Stimulated activated CD8-positive, alpha-beta memory T cell treated with anti-CD3 and anti-CD28 coated beads, Interleukin-15, amount 100 ng/mL, for 4 hours (primary cell): ENCODE measurements around the gene ARHGEF10L.

Experiments used
- DNase-seq, 2 donors: peaks; one replicate each; pipeline ENCODE4 v3.0.0-alpha.2; 2020; ENCODE audit warnings: low read depth in 2 of 2

ARHGEF10L gene

DNA sequence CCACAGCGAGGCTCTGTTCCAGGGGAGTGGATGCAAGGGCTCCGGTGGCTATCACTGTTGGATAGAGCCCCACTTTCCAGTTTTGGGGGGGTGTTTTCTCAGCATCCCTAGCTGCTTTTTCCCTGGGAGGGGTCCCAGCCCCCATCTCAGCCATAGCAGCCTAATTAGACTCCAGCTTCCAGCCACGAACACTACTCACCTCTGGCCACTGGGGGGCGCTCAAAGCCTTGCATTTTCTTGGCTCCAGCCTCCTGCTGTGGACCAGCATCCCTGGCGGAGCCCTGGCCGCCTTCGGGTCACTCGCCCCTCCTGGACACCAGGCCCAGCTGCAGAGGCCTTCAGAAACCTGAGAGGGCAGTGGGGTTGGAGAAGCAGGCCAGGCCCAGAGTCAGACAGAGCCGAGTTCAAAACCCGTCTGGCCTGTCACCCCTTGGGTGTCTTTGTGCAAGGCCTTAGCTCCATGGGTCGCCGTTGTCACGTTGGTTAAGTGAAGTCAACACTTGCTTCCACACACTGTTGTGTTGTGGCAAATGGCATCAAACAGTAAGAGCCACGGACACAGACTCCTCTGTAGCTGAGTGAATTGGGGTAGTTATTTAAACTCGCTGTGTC, 122.2 kb downstream of the ARHGEF10L start:
- DNase-seq, result no peak

DNA sequence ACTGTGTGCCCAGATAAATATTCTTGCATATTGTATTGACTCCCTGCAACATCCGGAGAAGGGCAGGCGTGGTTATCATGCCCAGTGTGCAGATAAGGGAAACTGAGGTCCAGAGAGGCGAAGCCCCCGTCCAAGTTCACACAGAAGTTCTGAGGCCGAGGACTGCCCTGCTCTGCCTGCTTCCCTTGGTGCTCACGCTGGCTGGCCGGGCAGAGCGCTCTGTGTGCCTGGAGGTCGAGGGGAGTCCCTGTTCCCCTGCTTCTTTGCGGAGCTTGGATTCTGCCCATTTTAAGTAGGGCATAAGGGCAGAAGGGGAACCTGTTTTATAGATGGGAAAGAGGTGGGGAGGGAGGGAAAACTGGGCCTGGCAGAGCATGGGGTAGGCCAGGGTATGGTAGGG, 122.8 kb downstream of the ARHGEF10L start:
- DNase-seq, result no peak

DNA sequence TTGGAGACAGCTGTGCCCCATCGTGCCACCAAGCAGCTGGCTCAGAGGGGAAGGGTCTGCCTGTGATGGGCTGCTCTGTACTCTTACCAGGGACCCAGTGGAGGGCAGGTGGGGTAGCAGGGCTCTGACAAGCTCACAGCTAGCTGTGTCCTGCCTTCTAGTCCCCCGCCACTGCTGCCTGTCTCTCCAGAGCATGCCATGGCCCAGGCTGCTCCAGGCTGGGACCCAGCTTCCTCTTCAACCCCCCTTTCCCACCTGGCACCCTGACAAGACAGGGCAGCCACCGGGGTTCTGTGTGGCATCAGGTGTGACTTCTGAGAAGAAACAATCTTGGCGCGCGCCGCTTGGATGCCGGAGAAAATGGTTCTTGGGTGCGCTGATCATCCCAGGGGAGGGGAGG, 123.3 kb downstream of the ARHGEF10L start:
- no peak for DNase-seq

GRCh38 chr1:17663646-17664045, 124.1 kb downstream of the ARHGEF10L start:
- no peak for DNase-seq

DNA sequence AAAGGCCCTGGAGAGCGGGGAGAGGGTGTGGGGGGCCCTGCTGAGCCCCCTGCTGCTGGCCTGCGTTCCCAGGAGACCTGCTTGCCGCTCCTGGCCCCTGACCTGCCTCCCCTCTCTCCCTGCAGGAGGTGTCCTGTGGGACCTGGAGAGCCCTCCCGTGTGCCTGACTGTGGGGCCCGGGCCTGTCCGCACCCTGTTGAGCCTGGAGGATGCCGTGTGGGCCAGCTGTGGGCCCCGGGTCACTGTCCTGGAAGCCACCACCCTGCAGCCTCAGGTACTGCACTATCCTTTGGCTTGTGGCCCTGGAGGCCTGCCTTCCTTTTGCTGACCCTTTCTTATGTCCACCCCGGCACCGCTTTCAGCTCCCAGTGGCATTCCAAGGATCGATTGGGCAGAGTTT, 124.8 kb downstream of the ARHGEF10L start:
- no peak for DNase-seq

DNA sequence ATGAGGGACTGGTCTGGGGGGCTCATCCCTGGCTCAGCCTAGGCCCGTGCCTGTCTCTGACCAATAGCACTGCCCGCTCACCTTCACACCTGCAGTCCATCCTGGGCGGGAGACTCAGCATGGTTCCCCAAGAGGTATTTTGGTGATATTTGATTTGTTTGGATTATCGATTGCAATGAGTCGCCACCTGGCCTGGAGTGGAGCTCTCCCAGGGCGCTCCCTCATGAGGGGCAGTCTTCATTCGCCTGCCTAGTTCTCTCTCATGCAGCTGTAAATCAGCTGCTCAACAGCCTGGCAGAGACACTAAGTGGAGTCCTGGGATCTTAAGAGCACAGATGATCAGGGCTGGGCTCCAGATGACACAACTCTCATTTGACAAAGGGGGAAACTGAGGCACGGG, 125.6 kb downstream of the ARHGEF10L start:
- no peak for DNase-seq

- no peak for DNase-seq
Measured at GRCh38 chr1:17665950-17666720, 126.6 kb downstream of the ARHGEF10L start.

- DNase-seq, result no peak
Measured at GRCh38 chr1:17667641-17668040, 128.1 kb downstream of the ARHGEF10L start.

GRCh38 chr1:17668195-17668594, 128.7 kb downstream of the ARHGEF10L start:
- DNase-seq, result no peak

DNA sequence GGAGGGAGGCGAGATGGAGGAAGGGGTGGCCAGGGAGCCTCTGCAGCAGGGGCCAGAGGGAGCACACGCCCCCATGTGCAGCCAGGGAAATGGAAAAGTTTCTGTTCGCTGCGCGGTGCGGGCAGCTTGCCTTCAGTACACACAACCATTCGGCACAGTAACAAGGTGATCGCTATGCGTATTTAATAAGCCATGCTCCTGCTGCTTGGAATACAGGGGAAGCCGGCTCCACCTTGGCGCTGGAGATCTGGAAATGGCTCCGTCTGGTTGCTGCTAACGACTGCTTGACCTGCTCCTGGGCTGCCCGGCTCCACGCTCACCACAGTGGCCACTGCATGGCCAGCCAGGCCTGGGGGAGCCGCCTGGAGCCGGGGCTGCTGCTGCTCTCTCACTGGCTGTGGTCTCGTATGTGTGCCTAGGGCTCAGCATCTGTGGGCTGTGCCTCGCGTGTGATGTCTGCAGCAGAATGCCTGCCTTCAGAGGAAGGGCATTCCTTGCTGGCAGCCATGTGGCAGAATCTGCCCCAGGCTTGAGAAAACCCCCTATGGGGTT, 129.2 kb downstream of the ARHGEF10L start:
- DNase-seq, result no peak

DNA sequence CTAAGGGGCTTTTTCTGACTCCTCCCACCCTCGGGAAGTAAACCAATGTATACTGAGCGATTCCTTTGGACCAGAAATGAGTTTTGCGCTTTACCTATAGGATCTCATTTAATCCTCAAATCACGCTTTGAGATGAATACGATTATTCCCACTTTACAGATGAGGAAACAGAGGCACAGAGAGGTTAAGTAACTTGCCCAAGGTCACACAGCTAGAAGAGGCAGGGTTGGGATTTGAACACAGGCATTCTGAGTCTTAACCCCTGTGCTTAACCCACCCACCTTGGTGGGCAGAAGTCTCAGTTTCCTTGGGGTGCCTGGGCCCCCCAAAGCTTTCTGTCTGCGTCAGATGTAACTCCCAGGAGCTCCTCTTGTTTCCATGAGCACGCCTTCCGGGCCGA, 129.8 kb downstream of the ARHGEF10L start:
- no peak for DNase-seq

- DNase-seq, result no peak
Measured at GRCh38 chr1:17669866-17670451, 130.5 kb downstream of the ARHGEF10L start.

DNA sequence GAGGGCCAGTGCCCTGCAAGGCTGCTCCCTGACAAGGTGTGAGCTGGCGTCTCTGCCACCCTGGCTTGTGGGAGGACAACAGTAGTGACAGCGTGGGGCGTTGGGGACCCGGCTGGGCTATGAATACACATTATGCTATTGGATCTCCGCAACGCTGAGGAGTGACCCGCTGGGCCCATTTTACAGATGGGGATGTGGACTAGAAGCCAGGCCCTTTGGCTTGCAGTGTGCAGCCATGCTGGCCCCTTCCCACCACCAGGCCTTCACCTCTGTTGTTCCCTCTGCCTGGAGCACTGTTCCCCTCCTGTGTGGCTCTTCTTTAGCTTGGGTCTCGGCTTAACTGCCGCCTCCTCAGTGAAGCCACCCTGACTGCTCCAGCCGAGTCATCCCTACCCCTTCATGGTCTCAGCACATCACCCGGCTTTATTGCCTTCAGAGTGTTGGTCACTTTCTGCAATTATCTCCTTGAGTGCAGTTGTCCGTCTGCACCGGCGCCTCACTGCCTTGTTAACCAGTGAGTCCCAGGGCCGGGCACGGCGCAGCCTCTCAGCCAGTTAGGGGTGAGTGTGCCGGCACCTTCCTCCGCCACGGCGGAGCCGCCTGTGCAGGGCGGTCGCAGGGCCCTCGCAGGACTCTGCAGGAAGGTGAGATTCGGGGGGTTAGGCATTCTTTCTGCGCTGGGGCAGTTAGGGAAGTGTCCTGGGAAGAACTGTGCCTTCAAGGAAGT, 131.3 kb downstream of the ARHGEF10L start:
- no peak for DNase-seq

- no peak for DNase-seq
Measured at GRCh38 chr1:17671314-17671705, 131.8 kb downstream of the ARHGEF10L start.

DNA sequence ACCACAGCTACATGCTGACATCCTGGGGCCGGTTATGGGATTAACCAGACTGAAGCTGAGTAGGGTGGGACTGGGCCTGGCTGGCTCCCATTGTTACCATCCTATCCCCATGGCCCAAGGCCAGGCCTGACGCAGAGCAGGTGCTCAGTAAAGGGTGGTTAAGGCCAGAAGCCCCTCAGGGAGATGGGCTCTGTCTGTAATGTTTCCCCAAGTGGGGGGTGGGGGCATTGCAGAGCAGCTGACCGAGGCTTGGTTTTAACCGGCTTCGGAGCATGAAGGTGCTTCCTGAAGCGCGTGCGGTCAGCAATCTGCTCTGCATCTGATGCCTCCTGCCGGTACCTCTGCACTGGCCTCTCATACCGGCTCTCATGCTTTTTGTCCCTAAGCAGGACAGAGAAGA, 132.2 kb downstream of the ARHGEF10L start:
- DNase-seq, result no peak

DNA sequence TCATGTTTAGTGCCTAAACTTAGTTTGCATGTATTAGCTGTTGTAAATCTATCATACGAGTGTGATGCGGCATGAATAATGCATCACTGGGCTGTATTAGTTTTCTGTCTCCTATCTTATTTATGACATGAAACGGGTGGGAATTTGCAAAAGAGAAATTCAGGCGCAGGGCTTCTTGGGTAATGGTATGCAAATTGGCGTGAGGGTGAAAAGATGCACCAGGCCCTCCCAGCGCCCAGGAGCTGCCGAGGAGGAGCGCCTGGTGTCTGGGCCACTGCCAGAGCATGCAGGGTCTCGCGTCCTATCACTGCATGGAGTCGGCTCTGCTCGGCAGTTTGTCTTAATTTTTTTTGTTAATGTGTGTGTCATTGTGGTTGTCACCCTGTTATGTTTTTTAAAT, 132.7 kb downstream of the ARHGEF10L start:
- DNase-seq, result no peak

GRCh38 chr1:17673329-17674072, 134.0 kb downstream of the ARHGEF10L start:
- DNase-seq, result no peak

DNA sequence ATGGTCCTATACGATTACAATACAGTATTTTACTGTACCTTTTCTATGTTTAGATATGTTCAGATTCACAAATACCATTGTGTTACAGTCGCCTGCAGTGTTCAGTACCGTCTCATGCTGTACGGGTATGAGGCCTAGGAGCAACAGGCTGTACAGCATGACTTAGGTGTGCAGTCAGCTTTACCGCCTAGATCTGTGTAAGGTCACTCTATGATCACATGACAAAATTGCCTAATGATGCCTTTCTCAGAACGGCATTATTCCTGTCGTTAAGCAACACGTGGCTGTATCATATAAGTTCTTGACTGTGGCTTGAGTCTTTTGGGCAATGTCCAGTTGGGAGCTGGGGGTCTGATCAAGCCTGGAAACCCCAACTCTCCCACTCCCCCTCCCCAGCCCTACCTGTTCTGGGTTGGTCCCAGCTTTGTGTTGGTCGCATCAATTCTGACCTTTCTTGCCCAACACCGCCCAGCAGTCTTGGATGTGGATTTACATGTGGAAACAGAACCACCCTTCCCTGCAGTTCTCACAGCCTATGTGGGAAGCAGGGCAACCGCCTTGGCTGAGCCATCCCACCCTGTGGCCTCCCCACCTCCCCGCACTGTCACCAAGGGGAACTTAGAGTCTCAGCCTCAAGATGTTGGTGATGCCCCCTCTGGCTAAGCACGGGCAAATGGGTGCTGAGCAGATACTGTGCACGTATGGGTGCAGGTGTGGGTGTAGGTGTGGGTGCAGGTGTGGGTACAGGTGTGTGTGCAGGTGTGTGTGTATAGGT, 135.4 kb downstream of the ARHGEF10L start:
- no peak for DNase-seq

DNA sequence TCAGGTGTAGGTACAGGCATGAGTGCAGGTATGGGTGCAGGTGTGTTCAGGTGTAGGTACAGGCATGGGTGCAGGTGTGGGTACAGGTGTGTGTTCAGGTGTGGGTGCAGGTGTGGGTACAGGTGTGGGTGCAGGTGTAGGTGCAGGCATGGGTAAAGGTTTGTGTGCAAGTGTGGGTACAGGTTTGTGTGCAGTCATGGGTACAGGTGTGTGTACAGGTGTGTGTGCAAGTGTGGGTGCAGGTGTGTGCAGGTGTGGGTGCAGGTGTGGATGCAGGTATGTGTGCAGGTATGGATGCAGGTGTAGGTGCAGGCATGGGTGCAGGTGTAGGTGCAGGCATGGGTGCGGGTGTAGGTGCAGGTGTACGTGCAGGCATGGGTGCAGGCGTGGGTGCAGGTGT, 136.2 kb downstream of the ARHGEF10L start:
- no peak for DNase-seq

GRCh38 chr1:17676387-17677060, 137.0 kb downstream of the ARHGEF10L start:
- no peak for DNase-seq
